A172 (cell line): ENCODE data around the gene GDPD1. TPM values are rescaled to one million over a fixed set of nuclear protein-coding genes. Genes with fewer than 3 reads are reported as not detected.

Source experiments
- DNase-seq: peaks from one replicate; pipeline ENCODE4 v3.0.0-alpha.2; 2015; ENCODE audit warnings: low spot score
- total RNA-seq: library from RNA; depleted of rRNA; stranded (reverse); fragments of >200 nt; shearing (Covaris generic); gene quantifications from 2 replicates; pipeline ENCODE4 v1.2.3, GENCODE V29; 2014; rRNA removed

Gene GDPD1
- total RNA-seq, 1 experiment from 2014 or later = 2.3 TPM

DNA sequence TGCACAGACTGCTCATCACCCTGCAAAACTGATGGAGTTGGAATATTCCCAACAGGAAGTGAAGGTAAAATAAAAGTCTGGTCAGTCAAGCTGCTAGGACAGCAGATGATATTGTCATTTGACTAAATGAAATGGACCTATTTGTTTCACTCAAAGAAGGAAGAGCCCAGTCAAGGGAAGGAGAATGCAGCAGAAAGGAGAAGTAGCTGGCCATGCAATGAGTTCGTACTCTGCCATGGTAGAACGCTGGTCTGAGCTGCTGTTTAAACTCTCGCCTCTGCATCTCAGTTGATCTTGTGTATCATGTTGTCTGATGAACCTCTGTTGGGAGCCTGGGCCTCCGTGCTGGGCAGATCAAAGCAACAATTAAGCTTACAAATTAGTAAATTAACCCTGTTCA is 95.6 kb downstream of the GDPD1 start:
- no peak for DNase-seq

Other genes starting within 250 kb of the GDPD1 start
- gene TRIM37, start 113.6 kb upstream of the GDPD1 start, total RNA-seq = 63.4 and 68.8 TPM in 2 replicates
- gene SKA2, start 65.3 kb upstream of the GDPD1 start, total RNA-seq = 223 and 313 TPM in 2 replicates
- 29.4 and 32.5 TPM in 2 replicates for gene PRR11, start 64.8 kb upstream of the GDPD1 start, total RNA-seq
- 27.6 and 31.5 TPM in 2 replicates for gene SMG8, start 10.5 kb upstream of the GDPD1 start, total RNA-seq
- 0.38 and 1.2 TPM in 2 replicates for gene YPEL2, start 111.1 kb downstream of the GDPD1 start, total RNA-seq